NCI-H2107 treated with DMSO at 0.1 percent for 48 hours (cell line): ENCODE results near the gene PDP2.

Experiments
- DNase-seq: peaks from one replicate; lab custom pipeline; 2025; ENCODE audit not compliant: unreplicated experiment; lab: John Stamatoyannopoulos, UW

Gene PDP2

GRCh38 chr16:66902648-66903543, 22.6 kb downstream of the PDP2 start:
- no peak for DNase-seq

DNA sequence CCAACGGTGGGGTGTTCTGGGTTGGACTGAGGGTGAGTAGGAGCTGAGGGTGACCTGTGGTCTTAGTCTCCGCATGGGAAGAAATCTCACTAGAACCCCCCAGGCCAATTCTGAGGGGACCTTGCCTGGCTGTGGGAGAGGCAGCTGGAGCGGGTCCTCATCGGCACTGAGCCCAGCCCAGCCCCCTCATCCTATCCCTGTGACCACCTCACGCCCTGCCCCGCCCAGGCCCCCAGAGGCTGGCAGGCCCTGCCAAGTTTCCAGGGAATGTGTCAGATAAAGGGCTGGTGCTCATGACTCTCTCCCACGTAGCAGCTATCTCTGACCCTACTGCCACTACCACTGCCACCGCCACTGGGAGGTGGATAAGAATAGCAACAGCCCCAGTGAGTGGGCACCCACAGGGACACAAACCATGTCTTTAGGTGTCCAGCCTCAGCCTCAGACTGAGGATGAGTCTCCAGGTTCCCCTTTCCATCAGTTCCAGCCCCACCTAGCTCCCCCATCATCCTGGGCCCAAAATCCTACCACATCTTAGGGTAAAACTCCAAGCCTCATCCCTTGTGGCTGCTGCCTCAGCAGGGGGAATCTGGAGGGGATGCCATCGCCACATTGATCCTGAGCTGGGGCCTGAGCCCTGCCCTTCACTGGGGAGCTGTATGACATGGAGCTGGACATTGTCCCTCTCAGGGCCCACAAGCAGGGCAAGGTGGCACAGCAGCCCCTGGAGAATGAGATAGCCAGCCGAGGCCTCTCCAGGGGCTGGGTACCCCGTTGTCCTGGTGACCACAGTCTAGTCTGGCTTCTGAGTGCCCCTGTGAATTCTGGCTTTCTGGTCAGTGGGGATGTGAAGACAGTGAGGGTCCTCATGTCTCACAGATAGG, 23.5 kb downstream of the PDP2 start:
- no peak for DNase-seq

- no peak for DNase-seq
Observed at GRCh38 chr16:66904428-66904845, 24.1 kb downstream of the PDP2 start.

GRCh38 chr16:66904846-66905632, 24.7 kb downstream of the PDP2 start:
- no peak for DNase-seq

GRCh38 chr16:66905633-66906539, 25.6 kb downstream of the PDP2 start:
- no peak for DNase-seq

DNA sequence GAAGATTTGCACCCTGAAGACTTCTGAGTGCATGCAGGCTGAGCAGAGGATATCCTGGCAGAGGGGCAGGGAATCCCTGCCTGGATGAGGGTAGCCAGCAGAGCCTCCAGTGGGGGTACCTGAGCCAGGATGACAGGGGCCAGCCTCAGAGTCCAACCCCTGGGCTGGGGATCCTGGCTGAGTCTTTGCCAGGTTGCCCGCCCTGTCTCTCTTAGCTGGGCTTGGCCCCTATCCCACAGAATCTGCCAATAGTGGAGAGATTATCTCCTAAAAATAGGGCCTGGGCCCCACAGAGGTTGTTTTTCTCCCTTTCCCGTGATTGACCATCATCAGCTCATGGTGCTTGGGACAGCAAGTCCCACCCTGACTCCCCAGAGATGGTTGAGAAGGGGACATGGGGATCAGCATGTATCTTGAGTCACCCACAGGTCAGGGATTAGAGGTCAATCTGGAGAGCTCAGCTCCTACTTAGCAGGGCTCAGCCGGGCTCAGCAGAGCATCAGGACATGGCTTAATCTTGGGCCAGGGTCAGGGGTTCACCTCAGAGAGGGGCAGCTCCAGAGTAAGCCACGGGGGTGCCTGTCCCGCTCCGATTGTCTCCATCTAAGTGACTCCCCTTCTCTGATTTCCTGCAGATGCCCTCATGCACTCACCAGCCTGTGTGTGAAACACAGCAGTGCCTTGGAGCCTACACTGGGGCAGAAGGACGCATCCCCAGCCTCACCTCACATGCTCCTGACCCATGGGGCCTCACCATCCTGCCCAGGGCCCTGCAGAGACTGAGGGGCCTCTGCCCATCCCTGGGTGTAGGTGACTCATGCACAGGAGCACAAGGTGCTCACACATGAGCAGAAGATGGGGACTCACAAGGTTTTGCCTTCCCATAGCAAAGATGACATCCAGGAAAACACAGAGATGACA, 26.9 kb downstream of the PDP2 start:
- DNase-seq = no peak

DNA sequence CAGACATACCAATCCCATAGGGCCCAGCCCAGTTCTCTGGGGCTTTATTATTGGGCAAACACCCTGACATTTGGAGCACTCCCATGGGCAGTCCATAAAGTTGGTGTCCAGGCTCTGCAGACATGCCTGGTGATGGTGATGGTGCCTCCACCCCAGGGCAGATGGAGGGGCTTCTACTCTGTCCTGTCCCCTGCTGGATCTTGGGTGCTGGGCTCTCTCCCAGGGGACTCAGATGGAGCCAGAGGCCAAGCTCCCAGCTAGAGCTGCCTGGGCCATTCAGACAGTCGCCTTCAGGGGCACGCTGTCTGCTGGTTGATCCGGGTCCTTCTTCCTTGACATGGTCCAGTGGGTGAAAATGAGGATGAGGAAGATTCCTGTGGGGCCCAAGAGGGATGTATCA, 27.8 kb downstream of the PDP2 start:
- DNase-seq = no peak

- no peak for DNase-seq
Observed at GRCh38 chr16:66908762-66909559, 28.6 kb downstream of the PDP2 start.

DNA sequence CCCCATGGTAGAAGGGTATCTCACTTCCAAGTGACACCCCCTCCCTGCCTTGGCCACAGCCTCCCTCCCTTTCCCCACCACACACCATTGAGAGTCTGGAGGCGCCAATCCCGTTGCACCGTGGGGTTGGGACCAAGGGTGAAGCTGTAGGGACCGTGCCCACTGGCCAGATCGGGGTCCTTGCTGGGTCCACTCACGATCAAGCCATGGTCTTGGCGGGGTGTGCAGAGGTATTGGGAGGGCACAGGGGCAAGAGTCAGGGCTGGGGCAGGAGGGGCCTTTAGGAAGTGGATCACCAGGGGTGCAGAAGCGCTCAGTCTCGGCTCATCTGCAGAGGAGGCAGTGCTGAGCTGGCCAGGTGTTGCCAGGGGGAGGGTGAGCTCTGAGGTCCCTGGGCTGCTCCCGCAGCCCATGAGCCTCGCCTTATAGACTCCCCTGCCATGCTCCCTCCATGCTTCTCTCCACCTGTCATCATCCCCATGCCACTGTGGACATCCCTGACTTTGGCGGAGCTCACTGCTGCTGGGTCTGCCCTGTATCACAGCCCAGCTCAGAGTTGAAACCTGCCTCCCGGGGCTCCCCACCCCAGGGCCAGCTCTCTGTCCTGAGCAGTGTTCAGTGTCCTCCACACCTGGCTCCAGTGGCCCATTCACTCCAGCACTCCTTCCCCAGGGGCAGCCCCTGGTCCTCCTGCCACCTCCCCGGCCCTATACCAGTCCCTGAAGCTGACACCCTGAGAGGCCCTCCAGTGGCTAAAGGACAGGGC, 30.0 kb downstream of the PDP2 start:
- DNase-seq = no peak

GRCh38 chr16:66911112-66911511, 30.8 kb downstream of the PDP2 start:
- DNase-seq = no peak

DNA sequence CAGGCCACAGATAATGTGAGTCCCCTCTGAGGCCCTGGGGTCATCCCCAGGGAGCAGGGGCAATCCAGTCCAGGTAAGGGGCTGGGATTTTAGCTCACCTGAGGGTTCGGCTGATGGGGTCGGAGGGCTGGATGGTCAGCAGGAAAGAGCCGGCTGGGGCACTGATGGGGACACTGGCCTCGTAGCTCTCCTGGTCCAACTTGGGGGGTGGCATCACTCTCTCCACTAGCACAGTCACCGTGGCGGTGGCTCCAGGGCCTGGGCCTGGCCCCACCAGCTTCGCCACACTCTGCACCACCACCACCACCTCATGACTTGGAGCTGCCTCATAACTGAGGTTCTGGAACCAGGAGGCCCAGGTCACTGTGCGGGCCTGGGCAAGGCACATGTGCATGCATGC, 31.5 kb downstream of the PDP2 start:
- DNase-seq = no peak

DNA sequence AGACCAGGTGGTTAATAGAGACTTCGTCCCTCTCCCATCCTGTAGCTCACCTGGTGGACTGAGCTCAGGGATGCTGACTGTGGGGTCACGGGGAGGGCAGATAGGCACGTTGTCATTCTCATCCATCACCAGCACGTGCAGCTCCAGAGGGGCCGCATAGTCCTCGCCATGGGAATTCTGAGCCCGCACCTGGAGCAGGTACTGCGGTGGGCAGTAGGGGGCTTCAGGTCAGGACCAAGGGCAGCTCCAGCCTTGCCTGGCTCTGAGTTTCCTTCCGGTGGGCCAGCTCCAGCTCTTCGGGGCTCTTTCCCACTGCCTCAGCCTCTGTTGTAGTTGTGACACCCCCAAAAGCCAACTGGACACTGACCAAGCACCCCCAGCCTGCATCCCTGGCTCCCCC, 32.8 kb downstream of the PDP2 start:
- no peak for DNase-seq

DNA sequence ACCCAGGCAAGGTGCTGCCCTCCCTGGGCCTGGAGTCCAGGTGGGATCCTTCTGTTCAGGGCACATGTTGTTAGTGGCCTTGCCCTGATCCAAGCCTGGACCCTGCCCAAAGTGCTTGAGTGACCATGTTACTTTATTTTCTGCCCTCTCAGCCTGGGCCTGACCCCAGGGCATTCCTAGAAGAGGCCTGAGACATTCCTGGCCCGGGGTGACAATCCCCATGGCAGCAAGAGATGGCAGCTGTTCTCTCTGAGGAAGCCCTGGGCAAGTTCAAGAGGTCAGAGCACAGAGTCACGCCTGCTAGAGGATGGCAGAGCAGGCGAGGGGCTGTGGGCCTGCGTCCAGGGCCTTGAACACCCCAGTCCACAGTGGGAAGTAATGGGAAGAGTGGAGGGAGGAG, 33.4 kb downstream of the PDP2 start:
- DNase-seq = no peak

DNA sequence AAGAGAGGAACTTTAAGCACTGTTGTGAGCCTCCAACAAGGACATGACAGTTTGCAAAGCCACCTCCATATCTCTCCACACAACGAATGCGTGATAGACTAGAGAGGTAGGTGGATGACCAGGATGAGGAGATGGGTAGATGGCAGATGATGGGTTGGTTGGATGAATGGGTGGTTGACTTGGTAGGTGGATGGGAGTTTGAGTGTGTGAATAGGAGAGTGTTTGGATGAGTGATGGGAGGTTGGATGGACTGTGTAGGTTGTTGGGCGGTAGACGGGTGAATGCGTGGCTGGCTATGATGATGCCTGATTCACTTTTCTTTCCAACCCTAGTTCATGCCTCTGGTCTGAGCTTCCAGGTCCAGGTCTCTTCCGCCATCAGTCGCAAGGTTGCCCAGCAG, 34.2 kb downstream of the PDP2 start:
- no peak for DNase-seq

DNA sequence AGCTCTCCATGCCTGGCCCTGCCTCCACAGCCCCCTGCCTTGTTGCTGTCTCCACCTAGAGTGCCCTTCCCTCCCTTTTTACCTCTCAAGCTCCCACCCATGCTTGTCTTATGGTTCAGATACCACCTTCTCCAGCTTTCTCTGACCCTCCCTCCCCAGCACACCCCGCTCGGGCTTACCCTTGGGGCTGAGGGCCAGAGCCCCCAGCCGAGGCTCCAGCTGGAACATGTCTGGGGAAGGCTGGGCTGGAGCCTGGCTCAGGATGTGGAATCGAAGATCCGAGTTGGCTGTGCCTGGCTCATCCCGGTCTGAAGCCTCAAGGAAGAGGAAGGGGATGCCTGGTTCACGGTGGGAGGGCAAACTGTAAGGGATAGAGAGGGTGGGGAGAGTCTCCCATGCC, 34.7 kb downstream of the PDP2 start:
- DNase-seq = no peak

DNA sequence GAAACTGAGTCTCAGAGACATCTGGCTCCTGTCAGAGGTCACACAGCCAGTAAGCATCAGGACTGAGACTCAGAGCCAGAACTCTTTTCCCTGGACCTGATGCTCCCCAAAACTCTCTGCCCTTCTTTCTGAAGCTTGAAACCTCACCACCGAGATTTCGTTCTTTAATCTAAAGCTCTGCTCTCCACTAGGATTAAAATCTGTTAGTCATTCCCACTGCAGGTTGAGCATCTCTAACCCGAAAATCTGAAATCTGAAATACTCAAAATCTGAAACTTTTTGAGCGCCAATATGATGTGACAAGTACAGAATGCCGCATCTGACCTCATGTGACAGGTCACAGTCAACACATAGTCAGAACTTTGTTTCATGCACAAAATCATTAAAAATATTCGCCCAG, 36.2 kb downstream of the PDP2 start:
- no peak for DNase-seq

DNA sequence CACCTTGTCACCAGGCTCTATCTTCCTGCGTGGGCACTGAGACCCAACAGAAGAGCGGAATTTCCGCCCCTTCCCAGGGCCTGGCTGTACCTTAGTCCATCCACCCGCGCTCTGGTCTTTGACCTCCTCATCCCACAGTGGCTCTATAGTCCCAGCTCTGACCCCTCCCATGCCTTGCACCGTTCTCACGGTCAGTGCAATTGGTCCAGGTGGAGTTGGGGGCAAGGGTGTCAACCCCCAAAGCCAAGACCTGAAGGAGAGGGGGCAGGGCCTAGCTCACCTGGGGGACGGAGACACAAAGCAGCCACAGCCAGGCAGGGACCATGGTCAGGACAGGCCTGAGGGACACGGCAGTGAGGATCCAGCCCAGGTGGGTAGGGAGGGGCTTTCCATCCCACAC, 37.4 kb downstream of the PDP2 start:
- DNase-seq = no peak

- no peak for DNase-seq
Observed at GRCh38 chr16:66918355-66918754, 38.0 kb downstream of the PDP2 start.
